HCT116 (cell line): Measurements from ENCODE around the gene RFC4. TPM values are rescaled to one million over a fixed set of nuclear protein-coding genes. Genes with fewer than 3 reads are reported as not detected.

Experiments used
- ATAC-seq: fragments of 200-7000 bp; cut with Tn5 transposase; 2 replicates; pipeline ENCODE4 v1.9.1; 2020; ENCODE audit warnings: mild to moderate bottlenecking, moderate library complexity
- BruUV-seq: library from RNA; stranded (reverse); fragments of 400-500 nt; replicated peaks from 2 replicates; lab custom pipeline; 2021; lab: Mats Ljungman, UMichigan
- CTCF ChIA-PET: fragments of 300-600 bp; sonication (Branson Sonifier 250); formaldehyde crosslinking; loops from one replicate; lab custom pipeline; 2021; ENCODE audit warnings: antibody characterized with exemption; lab: Charles Lee
- POLR2A ChIA-PET: fragments of 300-600, 350-600 bp; sonication (Branson Sonifier 250); formaldehyde crosslinking; loops from one replicate; lab custom pipeline; 2021; ENCODE audit warnings: antibody characterized with exemption; lab: Charles Lee
- RAD21 ChIA-PET, 2 experiments: fragments of 300-600 bp; sonication (Branson Sonifier 250); formaldehyde crosslinking; loops; one replicate each; lab custom pipeline; 2023; ENCODE audit warnings: low total read pairs in 2 of 2; ENCODE audit not compliant: uncharacterized antibody in 2 of 2, unreplicated experiment in 2 of 2, low non-redundant PET in 1 of 2; lab: Charles Lee
- DNase-seq: peaks from one replicate; pipeline ENCODE4 v3.0.0-alpha.2; 2010; ENCODE audit warnings: low read depth, low spot score
- H2AFZ ChIP-seq: fragments of 200-600 bp; shearing (Covaris generic), sonication (generic); 2 replicates; pipeline ENCODE4 v1.6.1; 2017; ENCODE audit warnings: low read depth, mixed run types, mixed read lengths, antibody characterized with exemption, low read length; ENCODE audit not compliant: poor library complexity, severe bottlenecking
- H3K27ac ChIP-seq: 2 replicates; pipeline ENCODE4 v1.5.1; 2012; ENCODE audit warnings: low read depth, low read length
- H3K27me3 ChIP-seq: fragments of 200-600 bp; sonication (generic); 2 replicates; pipeline ENCODE4 v1.6.1; 2016; ENCODE audit warnings: mixed run types, low read length, mixed read lengths; ENCODE audit not compliant: insufficient read depth
- H3K36me3 ChIP-seq, 2 experiments: fragments of 200-500 bp in 1 of 2; fragments of 200-600 bp in 1 of 2; sonication (Bioruptor generic) in 1 of 2; sonication (generic) in 1 of 2; 2 replicates each; pipeline versions ENCODE4 v1.5.1 to v1.6.1; 2014 to 2016; ENCODE audit warnings: low read length in 2 of 2, inconsistent platforms in 1 of 2, mixed read lengths in 1 of 2, mixed run types in 1 of 2; ENCODE audit not compliant: insufficient read depth in 2 of 2, control insufficient read depth in 1 of 2
- H3K4me1 ChIP-seq, 2 experiments: fragments of 200-600 bp in 1 of 2; sonication (generic) in 1 of 2; 2 replicates each; pipeline versions ENCODE4 v1.5.1 to v1.6.1; 2012 to 2017; ENCODE audit warnings: low read length in 2 of 2, inconsistent platforms in 1 of 2, mild to moderate bottlenecking in 1 of 2, mixed read lengths in 1 of 2, mixed run types in 1 of 2, moderate library complexity in 1 of 2; ENCODE audit not compliant: insufficient read depth in 2 of 2, control insufficient read depth in 1 of 2
- H3K4me2 ChIP-seq: fragments of 200-600 bp; sonication (generic); 2 replicates; pipeline ENCODE4 v1.6.1; 2017; ENCODE audit warnings: mixed run types, low read length, mixed read lengths
- H3K4me3 ChIP-seq, 2 experiments: fragments of 200-600 bp in 1 of 2; sonication (generic) in 1 of 2; replicated peaks in 1 of 2; 2 replicates each; pipeline ENCODE4 v1.5.1; 2011 to 2016; ENCODE audit warnings: low read length in 2 of 2, control low read depth in 1 of 2, low read depth in 1 of 2, mild to moderate bottlenecking in 1 of 2, mixed read lengths in 1 of 2, mixed run types in 1 of 2
- H3K79me2 ChIP-seq: fragments of 200-600 bp; sonication (generic); 2 replicates; pipeline ENCODE4 v1.6.1; 2017; ENCODE audit warnings: mild to moderate bottlenecking, mixed run types, low read length, moderate library complexity, mixed read lengths; ENCODE audit not compliant: insufficient read depth
- H3K9ac ChIP-seq: fragments of 200-600 bp; sonication (generic); 2 replicates; pipeline ENCODE4 v1.6.1; 2016; ENCODE audit warnings: low read length, mixed read lengths
- H3K9me2 ChIP-seq: fragments of 200-600 bp; sonication (generic), shearing (Covaris generic); 2 replicates; pipeline ENCODE4 v1.6.1; 2017; ENCODE audit warnings: mixed run types, mild to moderate bottlenecking, moderate library complexity; ENCODE audit not compliant: insufficient read depth
- H3K9me3 ChIP-seq, 2 experiments: fragments of 200-500 bp in 1 of 2; fragments of 200-600 bp in 1 of 2; sonication (Bioruptor generic) in 1 of 2; sonication (generic) in 1 of 2; 2 replicates each; pipeline ENCODE4 v1.6.1; 2014 to 2017; ENCODE audit warnings: low read length in 2 of 2, mixed read lengths in 2 of 2, inconsistent platforms in 1 of 2, low read depth in 1 of 2, mild to moderate bottlenecking in 1 of 2, mixed run types in 1 of 2, moderate library complexity in 1 of 2; ENCODE audit not compliant: control insufficient read depth in 1 of 2, insufficient read depth in 1 of 2
- H4K20me1 ChIP-seq: fragments of 200-600 bp; sonication (generic), shearing (Covaris generic); 2 replicates; pipeline ENCODE4 v1.6.1; 2017; ENCODE audit warnings: mixed run types, mild to moderate bottlenecking, moderate library complexity; ENCODE audit not compliant: insufficient read depth
- EGR1 ChIP-seq: IDR thresholded peaks from 2 replicates; pipeline ENCODE4 v1.6.1; 2012; ENCODE audit warnings: low read depth
- ELF1 ChIP-seq: IDR thresholded peaks from 2 replicates; pipeline ENCODE4 v1.6.1; 2012; ENCODE audit warnings: low read depth, borderline replicate concordance
- REST ChIP-seq: IDR thresholded peaks from 2 replicates; pipeline ENCODE4 v1.6.1; 2012; ENCODE audit warnings: low read depth
- SIN3A ChIP-seq: IDR thresholded peaks from 2 replicates; pipeline ENCODE4 v1.6.1; 2012; ENCODE audit warnings: low read depth
- SRF ChIP-seq: IDR thresholded peaks from 2 replicates; pipeline ENCODE4 v1.6.1; 2012; ENCODE audit warnings: low read depth
- TCF7L2 ChIP-seq: IDR thresholded peaks from 2 replicates; pipeline ENCODE4 v1.7.0; 2011; ENCODE audit warnings: borderline replicate concordance, inconsistent platforms; ENCODE audit not compliant: insufficient read depth, insufficient read length; ENCODE audit errors: extremely low read depth
- ZBTB33 ChIP-seq: IDR thresholded peaks from 2 replicates; pipeline ENCODE4 v1.6.1; 2011; ENCODE audit warnings: mild to moderate bottlenecking, low read length, moderate library complexity; ENCODE audit not compliant: insufficient replicate concordance; ENCODE audit errors: extremely low read depth
- intact Hi-C: fragments of 100-400 bp; cut with micrococcal nuclease; formaldehyde crosslinking; loops from 2 replicates; pipeline ENCODE4 v1.10.0; 2022
- total RNA-seq: library from RNA; stranded (reverse); gene quantifications from one replicate; pipeline ENCODE4 v1.2.1, GENCODE V29; 2021; ENCODE audit not compliant: unreplicated experiment

The RFC4 gene
- total RNA-seq, 1 experiment from 2014 or later = 86.2 TPM

- no TSS peak for BruUV-seq
- no peak for DNase-seq
Observed at GRCh38 chr3:186831798-186832197, 25.5 kb upstream of the RFC4 start.

GRCh38 chr3:186828340-186828739 lies 22.1 kb upstream of the RFC4 start:
- Histone ChIP-seq H3K9me3 (no peaks in the 10 kb centered on the region), H3K4me1 (peaks cover 4 to 14% of the 10 kb centered on the region in 2 experiments; a peak in 2 of 4 replicates), H3K27me3 (peaks cover 34% of the 10 kb centered on the region), H3K9me2 (no peaks in the 10 kb centered on the region), H3K36me3 (no peaks in the 10 kb centered on the region), H3K27ac (no peak overlapping the region)
- CTCF ChIA-PET = interaction anchor here (1.5 to 1.7 kb wide), 2 partner anchors 9 to 21 kb away, joined by 6 to 7 read pairs; no protein-coding TSS in a partner anchor
- RAD21 ChIA-PET = no interaction called here
- no TSS peak for BruUV-seq
- TF ChIP-seq EGR1 (no peak), REST (no peak)
- TF ChIP-seq, all 23 proteins: peak for 0
- DNase-seq (no peak), ATAC-seq (no peak)
- H3K9ac ChIP-seq = no peak overlapping the region
- H3K79me2 ChIP-seq = no peaks in the 10 kb centered on the region; the same call in 1 of the 2 replicates
- H3K4me3 ChIP-seq = no peak overlapping the region
- POLR2A ChIA-PET = no interaction called here
- intact Hi-C loops = loop anchor here (10.0 kb wide), 3 partner anchors 244 to 844 kb away; no protein-coding TSS in a partner anchor
- peak overlapping the region; percentile 88; the same call in 1 of the 2 replicates for H3K4me2 ChIP-seq
- H4K20me1 ChIP-seq = no peaks in the 10 kb centered on the region
- no peak overlapping the region for H2AFZ ChIP-seq

More at GRCh38 chr3:186831798-186832197, 25.5 kb upstream of the RFC4 start:
- H3K9ac ChIP-seq = no peak overlapping the region
- ATAC-seq = no peak
- intact Hi-C loops = no loop called here
- TF ChIP-seq SIN3A (no peak), ELF1 (no peak), ZBTB33 (no peak), SRF (no peak), TCF7L2 (no peak)
- no peaks in the 10 kb centered on the region for H3K9me3 ChIP-seq
- H2AFZ ChIP-seq = no peak overlapping the region
- no peak overlapping the region for H3K4me3 ChIP-seq
- H4K20me1 ChIP-seq = no peaks in the 10 kb centered on the region
- no peaks in the 10 kb centered on the region; the same call in 1 of the 2 replicates for H3K79me2 ChIP-seq
- no peaks in the 10 kb centered on the region for H3K36me3 ChIP-seq
- H3K27ac ChIP-seq = no peak overlapping the region
- CTCF ChIA-PET = no interaction called here
- POLR2A ChIA-PET = no interaction called here
- no peaks in the 10 kb centered on the region for H3K9me2 ChIP-seq
- H3K4me1 ChIP-seq = peaks cover 0 to 5% of the 10 kb centered on the region in 2 experiments; a peak in 1 of 4 replicates
- H3K27me3 ChIP-seq = peaks cover 34% of the 10 kb centered on the region
- RAD21 ChIA-PET = no interaction called here
- H3K4me2 ChIP-seq = no peak overlapping the region
